Iris pigment epithelial cell (primary cell): Measurements from ENCODE around the gene PLIN5.
A peak's percentile ranks its signal among the peaks of the same experiment; 100 is the strongest.

Experiments
- DNase-seq: peaks from one replicate; pipeline ENCODE4 v3.0.0-alpha.2; 2011; ENCODE audit warnings: low read depth

The PLIN5 gene

GRCh38 chr19:4504891-4505569 lies 30.0 kb downstream of the PLIN5 start:
- peak; percentile 22 for DNase-seq

GRCh38 chr19:4504297-4504701 lies 30.7 kb downstream of the PLIN5 start:
- DNase-seq: no peak

- DNase-seq: no peak
These were observed 31.2 kb downstream of the PLIN5 start for GRCh38 chr19:4503825-4504170.

- no peak for DNase-seq
These were observed 31.7 kb downstream of the PLIN5 start for GRCh38 chr19:4503132-4503824.

DNA sequence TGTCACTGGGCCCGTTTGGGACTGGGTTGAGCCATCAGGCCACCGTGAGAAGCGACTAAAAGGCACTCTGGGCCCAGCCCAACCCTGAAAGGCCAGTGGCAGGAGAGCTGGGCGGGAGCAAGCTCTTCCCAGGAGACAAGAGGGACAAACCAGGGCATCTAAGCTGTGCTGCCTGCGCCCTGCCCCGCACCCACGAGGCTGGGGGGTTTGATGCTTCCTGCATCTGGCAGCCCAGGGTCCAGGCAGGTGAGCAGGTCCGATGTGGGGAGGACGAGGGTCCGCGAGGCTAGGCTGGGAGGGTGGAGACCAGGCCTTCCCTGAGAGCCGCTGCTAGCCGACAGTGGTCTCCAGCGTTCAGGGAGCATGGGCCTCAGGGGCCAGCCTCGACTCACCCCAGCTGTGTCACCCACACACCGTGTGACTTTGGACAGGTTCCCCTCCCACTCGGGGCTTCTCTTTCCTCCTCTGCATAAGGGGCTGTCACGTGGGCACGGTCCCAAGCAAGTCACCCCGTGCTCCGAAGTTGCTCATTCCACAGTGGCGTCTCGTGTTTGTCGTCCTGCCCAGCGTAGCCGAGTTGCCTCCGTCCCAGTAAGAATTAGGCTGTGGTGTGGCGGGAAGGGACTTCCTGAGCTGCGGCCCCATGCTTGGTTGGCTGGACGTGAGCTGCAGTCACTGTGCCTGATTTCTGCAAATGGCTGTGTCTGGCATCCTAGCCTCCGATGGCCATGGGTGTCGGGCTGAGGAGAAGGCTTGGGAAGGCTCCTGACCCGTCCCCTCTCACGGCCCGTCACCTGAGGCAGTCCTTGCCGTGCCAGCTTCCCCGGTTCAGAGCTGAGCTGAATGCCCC lies 32.5 kb downstream of the PLIN5 start:
- no peak for DNase-seq

- no peak for DNase-seq
These were observed 33.3 kb downstream of the PLIN5 start for GRCh38 chr19:4501691-4502090.

GRCh38 chr19:4500841-4501591 lies 34.0 kb downstream of the PLIN5 start:
- no peak for DNase-seq

GRCh38 chr19:4499855-4500254 lies 35.2 kb downstream of the PLIN5 start:
- no peak for DNase-seq

- DNase-seq: no peak
These were observed 35.7 kb downstream of the PLIN5 start for GRCh38 chr19:4499318-4499717.

- DNase-seq: no peak
These were observed 36.3 kb downstream of the PLIN5 start for GRCh38 chr19:4498694-4499093.

GRCh38 chr19:4497770-4498389 lies 37.1 kb downstream of the PLIN5 start:
- no peak for DNase-seq

GRCh38 chr19:4496304-4496703 lies 38.7 kb downstream of the PLIN5 start:
- DNase-seq: no peak

- no peak for DNase-seq
These were observed 39.6 kb downstream of the PLIN5 start for GRCh38 chr19:4495471-4495870.

DNA sequence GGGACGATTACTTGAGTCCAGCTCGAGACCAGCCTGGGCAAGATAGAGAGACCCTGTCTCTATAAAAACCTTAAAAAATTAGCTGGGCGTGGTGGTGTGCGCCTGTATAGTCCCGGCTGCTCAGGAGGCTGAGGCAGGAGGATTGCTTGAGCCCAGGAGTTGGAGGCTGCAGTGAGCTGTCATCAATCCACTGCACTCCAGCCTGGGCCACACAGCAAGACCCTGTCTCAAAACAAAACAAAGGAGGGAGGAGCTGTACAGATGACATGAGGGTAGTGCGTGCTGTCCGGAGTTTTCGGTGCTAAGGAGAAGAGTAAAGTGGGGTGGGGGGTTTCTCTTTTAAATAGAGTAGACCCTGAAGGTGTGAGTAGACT lies 40.3 kb downstream of the PLIN5 start:
- DNase-seq: no peak

GRCh38 chr19:4493929-4494690 lies 40.9 kb downstream of the PLIN5 start:
- DNase-seq: no peak

DNA sequence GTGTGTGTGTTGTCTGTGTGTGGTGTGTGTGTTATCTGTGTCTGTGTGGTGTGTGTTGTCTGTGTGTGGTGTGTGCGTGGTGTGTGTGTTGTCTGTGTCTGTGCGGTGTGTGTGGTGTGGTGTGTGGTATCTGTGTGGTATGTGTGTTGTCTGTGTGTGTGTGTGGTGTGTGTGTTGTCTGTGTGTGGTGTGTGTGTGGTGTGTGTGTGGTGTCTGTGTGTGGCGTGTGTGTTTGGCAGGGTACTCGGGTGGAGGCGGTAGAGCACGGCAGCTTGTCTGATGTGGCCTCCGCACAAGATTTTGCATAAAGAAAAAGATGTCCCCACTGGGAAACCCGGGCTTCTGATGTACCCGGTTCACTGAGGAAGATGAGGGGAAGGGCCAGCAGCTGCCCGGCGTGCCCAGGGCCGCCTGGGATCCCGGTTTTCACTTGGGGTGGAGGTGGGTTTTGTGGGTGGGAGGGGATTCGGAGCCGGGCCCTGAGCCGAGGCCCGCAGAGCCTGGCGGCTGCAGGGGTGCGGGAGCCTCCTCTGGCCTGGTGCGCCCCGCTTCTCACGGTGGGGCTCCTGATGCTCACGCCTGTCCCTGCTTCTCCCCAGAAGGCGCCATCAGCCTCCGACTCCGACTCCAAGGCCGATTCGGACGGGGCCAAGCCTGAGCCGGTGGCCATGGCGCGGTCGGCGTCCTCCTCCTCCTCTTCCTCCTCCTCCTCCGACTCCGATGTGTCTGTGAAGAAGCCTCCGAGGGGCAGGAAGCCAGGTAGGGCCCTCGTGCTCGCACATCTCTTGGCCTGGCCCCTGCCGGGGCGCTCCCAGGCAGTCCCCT lies 41.7 kb downstream of the PLIN5 start:
- no peak for DNase-seq

- no peak for DNase-seq
These were observed 42.5 kb downstream of the PLIN5 start for GRCh38 chr19:4492337-4493103.

DNA sequence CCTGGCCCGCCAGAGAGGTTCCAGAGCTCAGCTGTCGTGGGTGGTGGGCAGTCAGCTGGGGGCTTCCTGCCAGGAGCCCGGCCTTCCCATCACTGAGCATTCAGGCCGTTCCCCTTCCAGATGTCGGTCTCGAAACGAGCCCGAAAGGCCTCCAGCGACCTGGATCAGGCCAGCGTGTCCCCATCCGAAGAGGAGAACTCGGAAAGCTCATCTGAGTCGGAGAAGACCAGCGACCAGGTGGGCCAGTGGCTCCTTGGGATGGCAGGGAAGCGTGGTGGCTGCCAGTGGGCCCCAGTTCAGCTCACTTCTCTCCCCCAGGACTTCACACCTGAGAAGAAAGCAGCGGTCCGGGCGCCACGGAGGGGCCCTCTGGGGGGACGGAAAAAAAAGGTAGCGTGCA lies 43.6 kb downstream of the PLIN5 start:
- no peak for DNase-seq

- DNase-seq: no peak
These were observed 46.5 kb downstream of the PLIN5 start for GRCh38 chr19:4488496-4488895.
